CD8-positive, alpha-beta memory T cell (primary cell): Measurements from ENCODE around the gene DENND4C. TPM values are rescaled to one million over a fixed set of nuclear protein-coding genes. Genes with fewer than 3 reads are reported as not detected.
"Not testable (repeated sequence)": the region's sequence is repeated elsewhere in the genome, so short reads cannot be mapped to it uniquely, and the experiment has no call there.

Experiments used
- CTCF ChIA-PET: fragments of 350-600 bp; sonication (Branson Sonifier 250); formaldehyde crosslinking; loops from one replicate; lab custom pipeline; 2021; ENCODE audit warnings: antibody characterized with exemption; lab: Charles Lee
- POLR2A ChIA-PET: fragments of 350-600 bp; sonication (Branson Sonifier 250); formaldehyde crosslinking; loops from one replicate; lab custom pipeline; 2021; ENCODE audit warnings: antibody characterized with exemption; lab: Charles Lee
- DNase-seq, 5 donors: peaks; one replicate each; pipeline versions ENCODE4 v3.0.0 to v3.0.0-alpha.2; 2020 to 2022; ENCODE audit warnings: mixed read lengths in 1 of 5
- H3K27ac ChIP-seq: one replicate; pipeline ENCODE4 v1.7.0; 2013; ENCODE audit warnings: low read depth, mild to moderate bottlenecking, low read length, moderate library complexity
- H3K27me3 ChIP-seq: 2 replicates; pipeline ENCODE4 v1.7.0; 2013; ENCODE audit warnings: low read length, mild to moderate bottlenecking; ENCODE audit not compliant: insufficient read depth, poor library complexity, severe bottlenecking
- H3K36me3 ChIP-seq: 2 replicates; pipeline ENCODE4 v1.7.0; 2013; ENCODE audit warnings: mild to moderate bottlenecking, low read length, moderate library complexity; ENCODE audit not compliant: insufficient read depth
- H3K4me1 ChIP-seq: 2 replicates; pipeline ENCODE4 v1.7.0; 2013; ENCODE audit warnings: mild to moderate bottlenecking, low read length, moderate library complexity; ENCODE audit not compliant: insufficient read depth
- H3K4me3 ChIP-seq: 2 replicates; pipeline ENCODE4 v1.7.0; 2013; ENCODE audit warnings: mild to moderate bottlenecking, low read length
- H3K9me3 ChIP-seq: 2 replicates; pipeline ENCODE4 v1.7.0; 2013; ENCODE audit warnings: mild to moderate bottlenecking, low read length
- H3K27ac Mint-ChIP-seq, 8 donors: one replicate each; pipeline ENCODE4 v1.8.0; 2020 to 2021; ENCODE audit warnings: mixed read lengths in 8 of 8, mild to moderate bottlenecking in 6 of 8, inconsistent platforms in 3 of 8, moderate library complexity in 3 of 8
- H3K27me3 Mint-ChIP-seq, 2 donors: one replicate each; pipeline ENCODE4 v1.8.0; 2020 to 2021; ENCODE audit warnings: mixed read lengths in 2 of 2, mild to moderate bottlenecking in 1 of 2, moderate library complexity in 1 of 2
- H3K36me3 Mint-ChIP-seq, 3 donors: one replicate each; pipeline ENCODE4 v1.8.0; 2020 to 2021; ENCODE audit warnings: mixed read lengths in 3 of 3, inconsistent platforms in 1 of 3, mild to moderate bottlenecking in 1 of 3
- H3K4me1 Mint-ChIP-seq, 3 donors: one replicate each; pipeline ENCODE4 v1.8.0; 2020 to 2021; ENCODE audit warnings: mixed read lengths in 3 of 3, inconsistent platforms in 1 of 3, mild to moderate bottlenecking in 1 of 3
- H3K4me3 Mint-ChIP-seq, 7 donors: one replicate each; pipeline ENCODE4 v1.8.0; 2020 to 2021; ENCODE audit warnings: mixed read lengths in 7 of 7, mild to moderate bottlenecking in 6 of 7, moderate library complexity in 4 of 7, inconsistent platforms in 2 of 7
- H3K9me3 Mint-ChIP-seq, 5 donors: one replicate each; pipeline ENCODE4 v1.8.0; 2020 to 2022; ENCODE audit warnings: mixed read lengths in 5 of 5, mild to moderate bottlenecking in 3 of 5, moderate library complexity in 2 of 5, inconsistent platforms in 1 of 5
- polyA plus RNA-seq: library from polyadenylated mRNA; unstranded; fragments of 300-500 nt; fragmentation: Illumina TruSeq; gene quantifications from one replicate; pipeline ENCODE4 v1.2.3, GENCODE V29; 2021
- total RNA-seq, 2 experiments: library from RNA; stranded (reverse); gene quantifications; one replicate each; pipeline ENCODE4 v1.2.3, GENCODE V29; 2021

Gene DENND4C
- total and polyA plus RNA-seq, 3 experiments from 2014 or later: 19.8 to 46.6 (median 20.0) TPM

- H3K36me3 Mint-ChIP-seq: peaks cover 0 to 16% (median 3%) of the 10 kb centered on the region in 3 donors
- CTCF ChIA-PET: interaction anchor here (1.1 to 2.2 kb wide), 2 partner anchors 11 to 19 kb away, joined by 3 to 8 read pairs; no protein-coding TSS in a partner anchor
- POLR2A ChIA-PET: interaction anchor here (0.6 kb wide), 1 partner anchor 55 kb away, joined by 5 read pairs; no protein-coding TSS in a partner anchor
Measured at GRCh38 chr9:19252885-19253219, 22.4 kb downstream of the DENND4C start.

GRCh38 chr9:19255112-19255511, 24.6 kb downstream of the DENND4C start:
- Histone ChIP-seq H3K9me3 (no peaks in the 10 kb centered on the region), H3K36me3 (no peaks in the 10 kb centered on the region), H3K4me3 (no peak overlapping the region), H3K27ac (no peak overlapping the region), H3K4me1 (no peaks in the 10 kb centered on the region), H3K27me3 (no peaks in the 10 kb centered on the region)
- H3K27ac Mint-ChIP-seq: peak overlapping the region in 1 of 8 donors; percentile 54
- CTCF ChIA-PET: interaction anchor here (0.8 kb wide), 1 partner anchor 52 kb away, joined by 3 read pairs; no protein-coding TSS in a partner anchor
- peaks cover 0 to 14% (median 2%) of the 10 kb centered on the region in 3 donors for H3K36me3 Mint-ChIP-seq
- H3K4me3 Mint-ChIP-seq: no peak overlapping the region
- peaks cover 52 to 73% (median 64%) of the 10 kb centered on the region in 3 donors for H3K4me1 Mint-ChIP-seq
- POLR2A ChIA-PET: no interaction called here
- H3K9me3 Mint-ChIP-seq: no peaks in the 10 kb centered on the region
- DNase-seq: no peak
- no peaks in the 10 kb centered on the region for H3K27me3 Mint-ChIP-seq

More at GRCh38 chr9:19252885-19253219, 22.4 kb downstream of the DENND4C start:
- Mint-ChIP-seq H3K4me1 (peaks cover 51 to 77% (median 64%) of the 10 kb centered on the region in 3 donors), H3K4me3 (no peak overlapping the region), H3K27me3 (no peaks in the 10 kb centered on the region), H3K27ac (peak overlapping the region in 4 of 8 donors; percentile 2 to 50 (median 32)), H3K9me3 (no peaks in the 10 kb centered on the region)
- Histone ChIP-seq H3K27ac (no peak overlapping the region), H3K9me3 (no peaks in the 10 kb centered on the region), H3K4me3 (no peak overlapping the region), H3K36me3 (no peaks in the 10 kb centered on the region), H3K4me1 (no peaks in the 10 kb centered on the region), H3K27me3 (no peaks in the 10 kb centered on the region)
- DNase-seq: no peak

GRCh38 chr9:19255821-19256220, 25.3 kb downstream of the DENND4C start:
- H3K27ac Mint-ChIP-seq: peak overlapping the region in 1 of 8 donors; percentile 47

DNA sequence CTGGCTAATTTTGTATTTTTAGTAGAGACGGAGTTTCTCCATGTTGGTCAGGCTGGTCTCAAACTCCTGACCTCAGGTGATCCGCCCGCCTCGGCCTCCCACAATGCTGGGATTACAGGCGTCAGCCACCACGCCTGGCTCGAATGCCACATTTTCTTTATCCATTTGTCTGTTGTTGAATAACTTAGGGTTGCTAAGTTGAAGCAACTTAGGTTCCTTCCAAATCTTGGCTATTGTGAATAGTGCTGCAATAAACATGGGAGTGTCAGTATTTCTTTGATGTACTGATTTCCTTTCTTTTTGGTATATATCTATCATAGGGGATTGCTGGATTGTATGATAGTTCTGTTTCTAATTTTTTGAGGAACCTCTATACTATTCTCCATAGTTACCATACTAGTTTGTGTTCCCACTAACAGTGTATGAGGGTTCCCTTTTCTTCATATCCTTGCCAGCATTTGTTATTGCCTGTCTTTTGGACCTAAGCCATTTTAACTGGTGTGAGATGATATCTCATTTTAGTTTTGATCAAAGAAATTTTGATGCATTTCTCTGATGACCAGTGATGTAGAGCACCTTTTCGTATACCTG, 29.3 kb downstream of the DENND4C start:
- DNase-seq, H3K36me3 Mint-ChIP-seq, H3K27ac ChIP-seq, H3K4me3 ChIP-seq, H3K9me3 Mint-ChIP-seq, H3K27me3 Mint-ChIP-seq, H3K4me1 ChIP-seq, POLR2A ChIA-PET, H3K4me3 Mint-ChIP-seq, H3K27me3 ChIP-seq, CTCF ChIA-PET, H3K9me3 ChIP-seq, H3K36me3 ChIP-seq: not testable (repeated sequence)
- H3K27ac Mint-ChIP-seq: peak overlapping the region in 5 of 8 donors; percentile 10 to 86 (median 46)
- H3K4me1 Mint-ChIP-seq: peaks cover 47 to 73% (median 57%) of the 10 kb centered on the region in 3 donors

More at GRCh38 chr9:19255821-19256220, 25.3 kb downstream of the DENND4C start:
- no peak for DNase-seq
- Histone ChIP-seq H3K4me1 (no peaks in the 10 kb centered on the region), H3K27me3 (no peaks in the 10 kb centered on the region), H3K36me3 (no peaks in the 10 kb centered on the region), H3K27ac (no peak overlapping the region), H3K4me3 (no peak overlapping the region), H3K9me3 (no peaks in the 10 kb centered on the region)
- Mint-ChIP-seq H3K36me3 (peaks cover 0 to 11% (median 2%) of the 10 kb centered on the region in 3 donors), H3K27me3 (no peaks in the 10 kb centered on the region), H3K4me1 (peaks cover 53 to 73% (median 64%) of the 10 kb centered on the region in 3 donors), H3K4me3 (no peak overlapping the region), H3K9me3 (no peaks in the 10 kb centered on the region)
- CTCF ChIA-PET: interaction anchor here (0.8 kb wide), 1 partner anchor 52 kb away, joined by 3 read pairs; no protein-coding TSS in a partner anchor
- POLR2A ChIA-PET: no interaction called here

GRCh38 chr9:19265602-19266001, 35.1 kb downstream of the DENND4C start:
- POLR2A ChIA-PET, CTCF ChIA-PET, H3K27me3 Mint-ChIP-seq, H3K27ac ChIP-seq, H3K4me1 ChIP-seq, H3K27me3 ChIP-seq, H3K36me3 ChIP-seq, H3K4me3 Mint-ChIP-seq, H3K4me3 ChIP-seq, H3K9me3 ChIP-seq, DNase-seq, H3K9me3 Mint-ChIP-seq: not testable (repeated sequence)
- H3K27ac Mint-ChIP-seq: peak overlapping the region in 1 of 8 donors; percentile 63
- H3K4me1 Mint-ChIP-seq: peaks cover 68 to 88% (median 76%) of the 10 kb centered on the region in 3 donors
- peaks cover 11 to 17% (median 12%) of the 10 kb centered on the region in 3 donors for H3K36me3 Mint-ChIP-seq

DNA sequence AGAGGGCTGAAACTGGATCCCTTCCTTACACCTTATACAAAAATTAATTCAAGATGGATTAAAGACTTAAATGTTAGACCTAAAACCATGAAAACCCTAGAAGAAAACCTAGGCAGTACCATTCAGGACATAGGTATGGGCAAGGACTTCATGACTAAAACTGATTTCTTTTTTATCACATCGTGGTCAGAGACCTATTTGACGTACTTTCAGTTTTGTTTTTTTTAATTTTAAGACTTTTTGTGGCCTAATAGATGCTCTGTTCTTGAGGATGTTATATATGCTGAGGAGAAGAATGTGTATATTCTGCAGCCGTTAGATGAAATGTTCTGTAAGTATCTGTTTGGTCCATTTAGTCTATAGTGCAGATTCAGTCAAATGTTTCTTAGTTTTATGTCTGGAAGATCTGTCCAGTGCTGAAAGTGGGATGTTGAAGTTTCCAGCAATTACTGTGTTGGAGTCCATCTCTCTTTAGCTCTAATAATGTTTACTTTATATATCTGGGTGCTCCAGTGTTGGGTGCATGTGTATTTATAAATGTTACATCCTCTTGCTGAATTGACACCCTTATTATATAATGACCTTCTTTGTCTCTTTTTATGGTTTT, 36.4 kb downstream of the DENND4C start:
- H3K36me3 Mint-ChIP-seq: peaks cover 15 to 20% (median 15%) of the 10 kb centered on the region in 3 donors
- H3K4me1 ChIP-seq, H3K27me3 Mint-ChIP-seq, H3K36me3 ChIP-seq, DNase-seq, H3K4me3 ChIP-seq, H3K27ac ChIP-seq, H3K9me3 ChIP-seq, POLR2A ChIA-PET, H3K27me3 ChIP-seq, H3K9me3 Mint-ChIP-seq, CTCF ChIA-PET: not testable (repeated sequence)
- H3K27ac Mint-ChIP-seq: peak overlapping the region in 5 of 8 donors; percentile 7 to 78 (median 65)
- peak overlapping the region in 6 of 7 donors; percentile 34 to 57 (median 46) for H3K4me3 Mint-ChIP-seq
- peaks cover 59 to 77% (median 64%) of the 10 kb centered on the region in 3 donors for H3K4me1 Mint-ChIP-seq

DNA sequence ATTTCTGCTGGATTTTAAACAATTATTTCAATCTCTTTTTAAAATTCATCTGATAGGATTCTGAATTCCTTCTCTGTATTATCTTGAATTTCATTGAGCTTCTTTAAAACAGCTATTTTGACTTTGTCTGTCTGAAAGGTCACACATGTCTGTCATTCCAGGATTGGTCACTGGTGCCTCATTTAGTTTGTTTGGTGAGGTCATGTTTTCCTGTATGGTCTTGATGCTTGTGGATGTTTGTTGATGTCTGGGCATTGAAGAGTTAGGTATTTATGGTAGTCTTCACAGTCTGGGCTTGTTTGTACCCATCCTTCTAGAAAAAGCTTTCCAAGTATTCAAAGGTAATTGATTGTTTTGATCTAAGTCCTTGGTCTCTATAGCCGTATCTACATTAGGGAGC, 39.1 kb downstream of the DENND4C start:
- Mint-ChIP-seq H3K27me3 (no peaks in the 10 kb centered on the region), H3K4me1 (peaks cover 54 to 62% (median 56%) of the 10 kb centered on the region in 3 donors), H3K27ac (peak overlapping the region in 5 of 8 donors; percentile 14 to 74 (median 47)), H3K9me3 (peaks cover 0 to 3% (median 1%) of the 10 kb centered on the region in 5 donors), H3K36me3 (peaks cover 15 to 23% (median 15%) of the 10 kb centered on the region in 3 donors), H3K4me3 (peak overlapping the region in 4 of 7 donors; percentile 12 to 34 (median 23))
- H3K27me3 ChIP-seq: no peaks in the 10 kb centered on the region
- H3K4me1 ChIP-seq: peaks cover 5% of the 10 kb centered on the region
- H3K9me3 ChIP-seq: peaks cover 5% of the 10 kb centered on the region
- ChIA-PET CTCF (no interaction called here), POLR2A (no interaction called here)
- DNase-seq: no peak
- no peak overlapping the region for H3K27ac ChIP-seq
- no peak overlapping the region for H3K4me3 ChIP-seq
- H3K36me3 ChIP-seq: no peaks in the 10 kb centered on the region

DNA sequence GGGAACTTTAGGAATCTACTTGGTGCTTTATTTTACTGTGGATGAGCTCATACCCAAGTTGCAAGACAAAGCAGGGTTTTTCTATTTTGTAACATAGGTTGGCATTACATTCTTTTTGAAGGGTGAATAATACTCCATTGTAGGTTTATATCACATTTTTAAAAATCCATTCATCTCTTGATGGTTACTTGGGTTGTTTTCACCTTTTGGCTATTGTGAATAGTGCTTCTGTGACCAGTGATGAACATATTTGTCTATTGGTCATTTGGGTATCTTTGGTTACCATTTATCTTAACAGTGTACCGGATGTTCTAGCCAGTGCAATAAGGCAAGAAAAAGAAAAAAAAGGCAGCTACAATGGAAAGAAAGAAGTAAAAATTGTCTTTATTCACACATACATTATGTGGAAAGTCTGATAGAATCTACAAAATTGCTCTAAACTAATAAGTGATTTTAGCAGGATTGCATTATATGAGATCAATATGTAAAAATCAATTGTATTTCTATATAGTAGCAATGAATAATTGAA, 40.0 kb downstream of the DENND4C start:
- Mint-ChIP-seq H3K27ac (peak overlapping the region in 2 of 8 donors; percentile 1 to 36), H3K9me3 (peaks cover 0 to 3% (median 1%) of the 10 kb centered on the region in 5 donors), H3K27me3 (no peaks in the 10 kb centered on the region), H3K4me3 (no peak overlapping the region), H3K4me1 (peaks cover 49 to 60% (median 53%) of the 10 kb centered on the region in 3 donors), H3K36me3 (peaks cover 14 to 23% (median 15%) of the 10 kb centered on the region in 3 donors)
- no peaks in the 10 kb centered on the region for H3K27me3 ChIP-seq
- H3K27ac ChIP-seq: no peak overlapping the region
- H3K4me3 ChIP-seq: no peak overlapping the region
- no peak for DNase-seq
- CTCF ChIA-PET: no interaction called here
- peaks cover 5% of the 10 kb centered on the region for H3K9me3 ChIP-seq
- peaks cover 5% of the 10 kb centered on the region for H3K4me1 ChIP-seq
- H3K36me3 ChIP-seq: no peaks in the 10 kb centered on the region
- POLR2A ChIA-PET: no interaction called here
